Measurements from ENCODE around the gene MAN1B1.

Gene MAN1B1

DNA sequence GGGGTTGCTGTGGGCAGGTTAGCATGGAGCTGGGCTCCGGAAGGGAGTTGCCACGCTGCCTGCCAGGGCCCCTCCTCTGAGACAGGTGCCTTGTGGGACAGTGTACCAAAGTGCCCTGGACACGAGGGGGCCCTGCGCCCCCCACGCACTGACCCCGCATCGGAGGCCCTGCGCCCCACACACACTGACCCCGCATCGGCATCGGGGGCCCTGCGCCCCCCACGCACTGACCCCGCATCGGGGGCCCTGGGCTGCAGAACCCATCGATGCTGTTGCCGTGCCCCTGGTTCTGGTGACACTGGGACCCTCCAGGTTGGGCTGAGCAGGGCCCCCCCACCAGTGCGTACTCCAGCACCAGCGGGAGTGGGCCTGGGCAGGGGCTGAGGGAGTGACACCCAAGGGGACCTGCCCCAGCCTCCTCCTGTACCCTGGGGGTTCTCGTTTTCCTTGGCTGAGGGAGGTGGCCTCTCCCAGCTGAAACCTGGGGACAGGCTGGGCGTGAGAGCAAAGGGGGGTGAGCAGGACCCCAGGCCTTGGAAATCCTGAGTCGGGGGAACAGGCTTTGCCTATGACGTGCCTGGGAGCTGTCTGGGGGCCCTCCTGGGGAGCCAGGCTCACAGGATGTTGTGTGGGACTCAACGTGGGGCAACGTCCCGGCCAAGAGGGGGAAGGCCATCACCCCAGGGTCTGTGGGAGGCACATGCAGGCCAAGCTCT, 23.3 kb upstream of the MAN1B1 start:
- Mint-ChIP-seq H3K36me3 (ENCODE audit: low read depth) (no peaks in the 10 kb centered on the region), H3K9me3 (no peaks in the 10 kb centered on the region)
- TF ChIP-seq, protein P1, sequence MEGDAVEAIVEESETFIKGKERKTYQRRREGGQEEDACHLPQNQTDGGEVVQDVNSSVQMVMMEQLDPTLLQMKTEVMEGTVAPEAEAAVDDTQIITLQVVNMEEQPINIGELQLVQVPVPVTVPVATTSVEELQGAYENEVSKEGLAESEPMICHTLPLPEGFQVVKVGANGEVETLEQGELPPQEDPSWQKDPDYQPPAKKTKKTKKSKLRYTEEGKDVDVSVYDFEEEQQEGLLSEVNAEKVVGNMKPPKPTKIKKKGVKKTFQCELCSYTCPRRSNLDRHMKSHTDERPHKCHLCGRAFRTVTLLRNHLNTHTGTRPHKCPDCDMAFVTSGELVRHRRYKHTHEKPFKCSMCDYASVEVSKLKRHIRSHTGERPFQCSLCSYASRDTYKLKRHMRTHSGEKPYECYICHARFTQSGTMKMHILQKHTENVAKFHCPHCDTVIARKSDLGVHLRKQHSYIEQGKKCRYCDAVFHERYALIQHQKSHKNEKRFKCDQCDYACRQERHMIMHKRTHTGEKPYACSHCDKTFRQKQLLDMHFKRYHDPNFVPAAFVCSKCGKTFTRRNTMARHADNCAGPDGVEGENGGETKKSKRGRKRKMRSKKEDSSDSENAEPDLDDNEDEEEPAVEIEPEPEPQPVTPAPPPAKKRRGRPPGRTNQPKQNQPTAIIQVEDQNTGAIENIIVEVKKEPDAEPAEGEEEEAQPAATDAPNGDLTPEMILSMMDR (IDR thresholded peaks at IDR 0.05; ENCODE audit: unreplicated experiment in 3 of 3) = no peak

DNA sequence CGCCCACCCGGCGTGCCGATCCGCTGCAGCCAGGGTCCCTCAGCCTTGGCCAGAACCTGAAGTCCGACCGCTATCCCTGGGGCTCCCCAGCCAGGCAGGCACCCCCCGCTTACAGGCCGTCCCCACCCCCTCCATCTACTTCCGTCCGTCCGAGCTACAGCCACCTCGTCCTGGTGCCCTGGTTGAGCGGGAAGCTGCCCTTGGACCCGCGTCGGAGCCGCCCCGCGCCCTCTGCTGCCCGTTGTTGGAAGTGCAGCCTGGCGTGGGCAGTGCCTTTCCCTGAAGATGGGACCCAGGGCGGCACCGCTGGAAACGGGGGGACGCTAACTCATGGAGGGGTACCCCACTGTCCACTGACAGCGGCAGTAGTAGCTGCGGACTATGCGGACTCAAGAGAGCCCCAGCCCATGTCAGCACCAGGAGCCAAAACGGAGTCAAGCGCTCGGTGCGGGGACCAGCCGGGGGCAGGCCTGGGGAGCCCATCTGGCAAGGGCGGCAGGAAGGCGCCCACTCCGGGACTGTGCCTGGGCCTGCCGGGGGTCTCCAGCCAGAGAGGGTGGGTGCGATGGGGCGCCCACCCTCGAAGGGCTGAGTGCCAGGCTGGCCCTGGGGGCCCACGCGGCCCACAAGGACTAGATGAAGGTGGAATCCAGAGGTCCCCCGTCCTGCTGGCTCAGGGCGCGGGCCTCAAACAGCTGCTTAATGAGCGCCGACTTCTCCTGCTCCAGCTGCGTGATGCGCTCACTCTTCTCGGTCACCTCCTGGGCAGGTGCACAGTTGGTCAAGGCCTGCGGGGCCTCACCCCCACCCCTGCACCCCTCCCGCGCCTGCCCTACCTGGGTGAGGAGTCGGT, 22.5 kb upstream of the MAN1B1 start:
- Mint-ChIP-seq H3K4me1 (no peaks in the 10 kb centered on the region), H3K4me3 (no peak overlapping the region), H3K27me3 (ENCODE audit: low read depth) (peaks cover 20% of the 10 kb centered on the region), H3K9me3 (no peaks in the 10 kb centered on the region), H3K36me3 (ENCODE audit: low read depth) (no peaks in the 10 kb centered on the region), H3K27ac (no peak overlapping the region)
- TF ChIP-seq, protein P1 (IDR thresholded peaks at IDR 0.05; ENCODE audit: unreplicated experiment in 3 of 3) = peak; percentile 93 to 96 (median 94)

More for the DNA sequence above, 23.3 kb upstream of the MAN1B1 start:
- H3K27ac Mint-ChIP-seq = no peak overlapping the region
- H3K27me3 Mint-ChIP-seq (ENCODE audit: low read depth) = peaks cover 28% of the 10 kb centered on the region
- H3K4me3 Mint-ChIP-seq = no peak overlapping the region
- peaks cover 4% of the 10 kb centered on the region for H3K4me1 Mint-ChIP-seq

DNA sequence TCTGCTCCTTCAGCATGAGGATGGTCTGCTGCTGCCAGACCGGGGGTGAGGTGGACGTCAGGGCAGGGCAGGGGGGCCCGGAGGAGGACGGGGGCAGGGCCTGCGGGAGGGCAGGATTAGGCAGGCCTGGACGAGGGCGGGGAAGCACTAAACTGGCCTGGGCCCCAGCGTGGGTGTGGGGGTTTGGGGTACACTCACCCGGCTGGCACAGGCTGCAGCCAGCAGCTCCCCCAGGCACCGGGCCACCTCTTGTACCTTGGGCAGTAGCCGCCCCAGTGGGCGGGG, 22.0 kb upstream of the MAN1B1 start:
- H3K27me3 Mint-ChIP-seq (ENCODE audit: low read depth) = peaks cover 20% of the 10 kb centered on the region
- no peaks in the 10 kb centered on the region for H3K9me3 Mint-ChIP-seq
- H3K4me1 Mint-ChIP-seq = no peaks in the 10 kb centered on the region

DNA sequence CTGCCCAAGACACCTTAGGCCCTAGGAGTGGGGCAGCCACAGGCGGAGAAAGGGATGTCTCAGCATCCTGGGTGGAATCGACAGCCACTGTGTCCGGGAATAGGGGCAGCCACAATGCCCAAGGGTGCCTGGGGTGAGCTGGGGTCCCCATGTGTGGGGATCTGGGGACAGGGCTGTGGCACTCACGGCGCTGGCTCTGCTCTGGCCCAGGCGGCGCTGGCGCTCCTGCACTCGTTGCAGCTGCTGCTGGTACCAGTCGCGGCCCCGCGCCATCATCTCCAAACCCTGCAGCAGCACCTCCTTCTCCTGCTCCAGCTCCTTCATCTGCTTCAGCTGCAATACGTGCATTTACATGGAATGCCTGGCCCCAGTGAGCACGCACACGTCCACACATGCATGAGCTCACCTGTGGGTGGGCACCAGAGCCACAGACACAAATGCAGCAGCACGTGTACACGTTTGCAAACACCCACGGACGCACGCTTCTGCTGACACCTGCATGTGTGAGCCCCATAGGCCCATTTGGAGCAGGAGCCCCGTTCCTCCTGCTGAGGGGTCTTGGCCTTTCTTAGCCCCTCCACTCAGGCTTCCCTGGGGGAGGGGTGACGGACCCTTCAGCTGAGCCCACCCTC, 21.3 kb upstream of the MAN1B1 start:
- no peaks in the 10 kb centered on the region for H3K36me3 Mint-ChIP-seq (ENCODE audit: low read depth)
- H3K4me3 Mint-ChIP-seq = no peak overlapping the region
- no peak overlapping the region for H3K27ac Mint-ChIP-seq
- no peaks in the 10 kb centered on the region for H3K4me1 Mint-ChIP-seq
- TF ChIP-seq, protein P1 (IDR thresholded peaks at IDR 0.05; ENCODE audit: unreplicated experiment in 3 of 3) = no peak
- peaks cover 20% of the 10 kb centered on the region for H3K27me3 Mint-ChIP-seq (ENCODE audit: low read depth)
- H3K9me3 Mint-ChIP-seq = no peaks in the 10 kb centered on the region

More for the DNA sequence above, 22.0 kb upstream of the MAN1B1 start:
- TF ChIP-seq, protein P1 (IDR thresholded peaks at IDR 0.05; ENCODE audit: unreplicated experiment in 3 of 3) = no peak
- H3K4me3 Mint-ChIP-seq = no peak overlapping the region
- H3K27ac Mint-ChIP-seq = no peak overlapping the region
- no peaks in the 10 kb centered on the region for H3K36me3 Mint-ChIP-seq (ENCODE audit: low read depth)

DNA sequence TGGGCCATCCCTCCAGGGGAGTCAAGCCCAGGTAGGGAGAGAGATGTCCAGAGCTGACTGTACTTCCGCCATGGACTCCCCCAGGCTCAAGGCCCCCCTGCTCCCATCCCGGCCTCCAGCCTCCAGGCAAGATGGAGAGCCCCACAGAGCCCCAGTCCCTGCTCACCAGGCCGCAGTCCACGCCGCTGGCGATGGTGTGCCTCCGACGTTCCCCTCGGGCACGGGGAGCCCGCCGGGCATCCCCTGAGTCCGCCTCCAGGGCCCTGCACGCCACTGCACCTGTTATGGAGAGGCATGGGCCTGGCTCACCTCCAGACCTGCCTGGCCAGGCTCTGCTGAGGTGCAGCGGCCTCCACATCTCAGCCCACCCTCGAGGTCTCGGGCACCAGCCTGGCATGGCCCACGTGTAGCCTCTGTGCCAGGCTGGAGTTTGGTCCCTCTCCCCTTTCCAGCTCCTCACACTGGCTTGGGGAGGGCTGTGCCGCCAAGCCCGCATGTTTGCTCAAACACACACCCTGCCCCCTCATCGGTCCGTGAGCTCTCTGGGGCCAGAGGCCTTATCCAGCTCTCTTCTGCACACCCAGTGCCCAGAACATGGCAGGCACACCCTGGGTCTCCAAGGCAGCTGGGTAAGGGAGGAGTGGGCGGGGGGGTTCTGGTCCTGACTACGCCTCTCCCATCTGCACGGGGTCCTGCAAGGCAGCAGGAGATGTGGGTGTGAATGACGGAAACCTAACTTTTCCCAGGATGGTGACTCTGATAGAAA, 20.5 kb upstream of the MAN1B1 start:
- Mint-ChIP-seq H3K27me3 (ENCODE audit: low read depth) (peaks cover 20% of the 10 kb centered on the region), H3K36me3 (ENCODE audit: low read depth) (no peaks in the 10 kb centered on the region), H3K9me3 (no peaks in the 10 kb centered on the region), H3K4me3 (no peak overlapping the region), H3K27ac (no peak overlapping the region), H3K4me1 (peaks cover 6% of the 10 kb centered on the region)
- TF ChIP-seq, protein P1 (IDR thresholded peaks at IDR 0.05; ENCODE audit: unreplicated experiment in 3 of 3) = no peak

Measured in nephron (organoid).